Loucy (cell line): ENCODE measurements around the gene OR51B2.

Experiments used
- H2AFZ ChIP-seq: fragments of 200-600 bp; sonication (generic); 2 replicates; pipeline ENCODE4 v1.6.0; 2016; ENCODE audit warnings: antibody characterized with exemption, mild to moderate bottlenecking, low read length, moderate library complexity
- H3F3A ChIP-seq: fragments of 200-600 bp; 2 replicates; pipeline ENCODE4 v1.6.0; 2016; ENCODE audit warnings: antibody characterized with exemption, low read depth, mild to moderate bottlenecking
- H3K27me3 ChIP-seq: fragments of 200-600 bp; sonication (generic); 2 replicates; pipeline ENCODE4 v1.6.1; 2014; ENCODE audit warnings: low read length, mild to moderate bottlenecking; ENCODE audit not compliant: insufficient read depth, poor library complexity, severe bottlenecking
- H3K36me3 ChIP-seq: fragments of 200-600 bp; sonication (generic); 2 replicates; pipeline ENCODE4 v1.6.1; 2016; ENCODE audit warnings: low read length; ENCODE audit not compliant: insufficient read depth
- H3K4me1 ChIP-seq: fragments of 200-600 bp; sonication (generic); 2 replicates; pipeline ENCODE4 v1.5.1; 2014; ENCODE audit warnings: low read length, mild to moderate bottlenecking; ENCODE audit not compliant: insufficient read depth, poor library complexity, severe bottlenecking
- H3K4me2 ChIP-seq: fragments of 200-600 bp; sonication (generic); 2 replicates; pipeline ENCODE4 v1.6.0; 2014; ENCODE audit warnings: antibody characterized with exemption, low read length, low read depth, mild to moderate bottlenecking; ENCODE audit not compliant: poor library complexity, severe bottlenecking
- H3K4me3 ChIP-seq: fragments of 200-600 bp; sonication (generic); 2 replicates; pipeline ENCODE4 v1.5.1; 2014; ENCODE audit warnings: low read length, mild to moderate bottlenecking, mixed read lengths; ENCODE audit not compliant: poor library complexity, severe bottlenecking
- H3K79me2 ChIP-seq: fragments of 200-600 bp; sonication (generic); 2 replicates; pipeline ENCODE4 v1.6.1; 2014; ENCODE audit warnings: low read length; ENCODE audit not compliant: insufficient read depth
- H3K9ac ChIP-seq: fragments of 200-600 bp; sonication (generic); 2 replicates; pipeline ENCODE4 v1.6.0; 2014; ENCODE audit warnings: mild to moderate bottlenecking, low read depth, low read length, moderate library complexity; ENCODE audit not compliant: poor library complexity, severe bottlenecking
- H3K9me2 ChIP-seq: fragments of 200-600 bp; sonication (generic); replicated peaks from 2 replicates; pipeline ENCODE4 v1.6.1; 2016; ENCODE audit warnings: low read depth, low read length, mixed read lengths
- H3K9me3 ChIP-seq: fragments of 200-600 bp; sonication (generic); 2 replicates; pipeline ENCODE4 v1.6.1; 2014; ENCODE audit warnings: mild to moderate bottlenecking, antibody characterized with exemption, low read length, low read depth; ENCODE audit not compliant: insufficient read depth
- H4K20me1 ChIP-seq: fragments of 200-600 bp; sonication (generic); 2 replicates; pipeline ENCODE4 v1.6.0; 2014; ENCODE audit warnings: antibody characterized with exemption, low read length, mild to moderate bottlenecking; ENCODE audit not compliant: insufficient read depth, poor library complexity, severe bottlenecking
- CTCF ChIP-seq: fragments of 200-600 bp; sonication (generic); conservative IDR thresholded peaks from 2 replicates; pipeline ENCODE4 v1.5.1; 2014; ENCODE audit warnings: mild to moderate bottlenecking, antibody characterized with exemption, low read length
- EZH2phosphoT487 ChIP-seq: fragments of 200-600 bp; IDR thresholded peaks from 2 replicates; pipeline ENCODE4 v1.6.1; 2018; ENCODE audit warnings: antibody characterized with exemption, mild to moderate bottlenecking, moderate library complexity, borderline replicate concordance

OR51B2 gene

GRCh38 chr11:5281596-5281995 lies 42.5 kb downstream of the OR51B2 start:
- Histone ChIP-seq H3K27me3 (no peaks in the 10 kb centered on the region), H3K9ac (no peak overlapping the region), H3K4me3 (no peak overlapping the region), H3K9me3 (no peaks in the 10 kb centered on the region), H3K4me1 (no peaks in the 10 kb centered on the region), H4K20me1 (no peaks in the 10 kb centered on the region), H3K9me2 (no peaks in the 10 kb centered on the region), H2AFZ (no peak overlapping the region), H3F3A (no peaks in the 10 kb centered on the region), H3K36me3 (no peaks in the 10 kb centered on the region), H3K4me2 (no peak overlapping the region), H3K79me2 (no peaks in the 10 kb centered on the region)
- TF ChIP-seq CTCF (no peak), EZH2phosphoT487 (no peak)

DNA sequence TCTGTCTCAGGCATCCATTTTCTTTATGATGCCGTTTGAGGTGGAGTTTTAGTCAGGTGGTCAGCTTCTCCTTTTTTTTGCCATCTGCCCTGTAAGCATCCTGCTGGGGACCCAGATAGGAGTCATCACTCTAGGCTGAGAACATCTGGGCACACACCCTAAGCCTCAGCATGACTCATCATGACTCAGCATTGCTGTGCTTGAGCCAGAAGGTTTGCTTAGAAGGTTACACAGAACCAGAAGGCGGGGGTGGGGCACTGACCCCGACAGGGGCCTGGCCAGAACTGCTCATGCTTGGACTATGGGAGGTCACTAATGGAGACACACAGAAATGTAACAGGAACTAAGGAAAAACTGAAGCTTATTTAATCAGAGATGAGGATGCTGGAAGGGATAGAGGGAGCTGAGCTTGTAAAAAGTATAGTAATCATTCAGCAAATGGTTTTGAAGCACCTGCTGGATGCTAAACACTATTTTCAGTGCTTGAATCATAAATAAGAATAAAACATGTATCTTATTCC lies 43.5 kb downstream of the OR51B2 start:
- H3K36me3 ChIP-seq, result no peaks in the 10 kb centered on the region
- no peak overlapping the region for H2AFZ ChIP-seq
- H3K9me3 ChIP-seq, result no peaks in the 10 kb centered on the region
- H3K4me2 ChIP-seq, result no peak overlapping the region
- no peaks in the 10 kb centered on the region for H3K27me3 ChIP-seq
- H3K4me3 ChIP-seq, result no peak overlapping the region
- H4K20me1 ChIP-seq, result no peaks in the 10 kb centered on the region
- H3F3A ChIP-seq, result no peaks in the 10 kb centered on the region
- TF ChIP-seq EZH2phosphoT487 (no peak), CTCF (no peak)
- no peak overlapping the region for H3K9ac ChIP-seq
- no peaks in the 10 kb centered on the region for H3K9me2 ChIP-seq
- H3K79me2 ChIP-seq, result no peaks in the 10 kb centered on the region
- H3K4me1 ChIP-seq, result no peaks in the 10 kb centered on the region

DNA sequence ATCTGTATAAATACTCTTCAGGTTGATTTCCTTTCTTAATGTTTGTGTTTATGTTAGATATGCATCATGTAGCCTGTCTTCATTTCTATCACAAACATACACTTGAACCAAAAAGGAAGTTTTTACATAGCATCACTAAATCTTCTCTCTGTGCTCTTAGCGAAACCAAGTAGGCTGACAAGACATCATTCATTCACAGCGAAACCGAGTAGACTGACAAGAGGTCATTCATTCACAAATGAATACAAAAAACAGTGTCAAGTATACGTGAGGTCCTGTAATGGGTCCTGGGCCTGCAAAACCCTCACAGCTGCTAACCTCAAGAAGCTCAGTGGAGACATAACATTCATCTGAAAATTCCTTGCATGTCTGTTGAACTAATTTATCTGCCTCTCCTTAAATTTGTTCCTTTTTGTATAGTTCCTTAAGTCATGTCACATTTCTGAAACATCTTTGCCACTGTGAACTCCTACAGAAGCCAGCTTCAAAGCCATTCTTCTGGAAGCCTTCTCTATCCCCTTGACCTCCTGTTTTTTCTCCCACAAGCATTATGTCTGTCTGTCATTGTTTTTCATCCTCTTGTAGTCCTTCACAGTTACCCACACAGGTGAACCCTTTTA lies 44.5 kb downstream of the OR51B2 start:
- H4K20me1 ChIP-seq, result no peaks in the 10 kb centered on the region
- no peaks in the 10 kb centered on the region for H3K36me3 ChIP-seq
- H3K4me1 ChIP-seq, result no peaks in the 10 kb centered on the region
- no peaks in the 10 kb centered on the region for H3K9me3 ChIP-seq
- no peaks in the 10 kb centered on the region for H3K9me2 ChIP-seq
- H3K79me2 ChIP-seq, result no peaks in the 10 kb centered on the region
- no peak overlapping the region for H3K9ac ChIP-seq
- H3K4me3 ChIP-seq, result no peak overlapping the region
- no peak overlapping the region for H2AFZ ChIP-seq
- no peaks in the 10 kb centered on the region for H3K27me3 ChIP-seq
- TF ChIP-seq EZH2phosphoT487 (no peak), CTCF (no peak)
- no peak overlapping the region for H3K4me2 ChIP-seq
- no peaks in the 10 kb centered on the region for H3F3A ChIP-seq
